Bronchial epithelial cell (primary cell): ENCODE measurements around the gene RBMS1. TPM values are rescaled to one million over a fixed set of nuclear protein-coding genes. Genes with fewer than 3 reads are reported as not detected.
"Not testable (repeated sequence)": the region's sequence is repeated elsewhere in the genome, so short reads cannot be mapped to it uniquely, and the experiment has no call there.

ENCODE experiments used
- DNase-seq: peaks from one replicate; pipeline ENCODE4 v3.0.0-alpha.2; 2010; ENCODE audit warnings: low read depth
- FAIRE-seq: peaks from 2 replicates; lab custom pipeline; 2011; peaks lifted over from hg19 to GRCh38; lab: Jason Lieb, UNC
- H3K27me3 ChIP-seq: 2 replicates; pipeline ENCODE4 v1.5.1; 2011; ENCODE audit warnings: low read length; ENCODE audit not compliant: control insufficient read depth, insufficient read depth
- H3K36me3 ChIP-seq: 2 replicates; pipeline ENCODE4 v1.5.1; 2011; ENCODE audit warnings: low read length; ENCODE audit not compliant: control insufficient read depth, insufficient read depth
- H3K4me3 ChIP-seq: 2 replicates; pipeline ENCODE4 v1.5.1; 2011; ENCODE audit warnings: mild to moderate bottlenecking, low read depth, low read length, control low read depth
- total RNA-seq: library from RNA; depleted of rRNA; stranded (reverse); fragments of >200 nt; gene quantifications from 2 replicates; pipeline ENCODE4 v1.2.1, GENCODE V29; 2014
- TF ChIP-seq, protein P1 (sequence below): IDR thresholded peaks from 2 replicates; pipeline ENCODE4 v1.5.1; 2011; ENCODE audit warnings: mild to moderate bottlenecking, moderate library complexity, low read length, control low read depth, inconsistent platforms; ENCODE audit not compliant: insufficient read depth, severe bottlenecking

The RBMS1 gene
- total RNA-seq, 1 donor from 2014 or later = 30.0 TPM

DNA sequence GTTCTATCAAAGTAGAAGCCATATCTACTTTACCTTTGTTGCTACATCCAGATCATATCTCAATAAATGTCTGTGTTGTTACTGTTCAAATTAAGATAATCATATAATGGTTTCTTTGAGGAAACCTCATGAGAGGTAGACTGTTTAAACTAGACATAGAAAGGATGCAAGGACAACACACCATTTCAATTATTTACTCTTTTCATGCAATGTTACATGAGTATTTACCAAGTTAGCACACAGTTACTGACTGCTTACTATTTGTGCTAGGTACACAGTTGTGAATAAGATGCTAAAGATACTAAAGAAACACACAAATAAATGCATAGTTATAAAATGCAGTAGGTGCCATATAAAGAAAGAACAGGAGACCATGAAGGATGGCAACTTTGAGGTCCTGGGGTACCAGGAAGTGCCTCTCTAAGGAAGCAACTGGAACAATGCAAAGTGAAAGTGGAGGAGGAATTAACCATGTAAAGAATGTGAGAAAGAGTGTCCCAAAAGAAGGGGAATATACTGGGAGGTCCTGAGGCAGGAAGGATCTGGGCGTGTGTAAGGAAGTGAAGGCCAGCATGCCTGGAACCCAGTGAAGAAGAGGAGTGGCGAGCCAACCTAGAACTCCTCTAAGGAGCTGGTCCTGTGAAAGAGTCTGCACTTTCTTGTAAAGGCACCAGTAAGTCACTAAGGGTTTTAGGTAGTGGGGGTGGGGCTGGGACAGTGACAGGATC lies 39.4 kb downstream of the RBMS1 start:
- DNase-seq (no peak), FAIRE-seq (no peak)
- TF ChIP-seq, protein P1, sequence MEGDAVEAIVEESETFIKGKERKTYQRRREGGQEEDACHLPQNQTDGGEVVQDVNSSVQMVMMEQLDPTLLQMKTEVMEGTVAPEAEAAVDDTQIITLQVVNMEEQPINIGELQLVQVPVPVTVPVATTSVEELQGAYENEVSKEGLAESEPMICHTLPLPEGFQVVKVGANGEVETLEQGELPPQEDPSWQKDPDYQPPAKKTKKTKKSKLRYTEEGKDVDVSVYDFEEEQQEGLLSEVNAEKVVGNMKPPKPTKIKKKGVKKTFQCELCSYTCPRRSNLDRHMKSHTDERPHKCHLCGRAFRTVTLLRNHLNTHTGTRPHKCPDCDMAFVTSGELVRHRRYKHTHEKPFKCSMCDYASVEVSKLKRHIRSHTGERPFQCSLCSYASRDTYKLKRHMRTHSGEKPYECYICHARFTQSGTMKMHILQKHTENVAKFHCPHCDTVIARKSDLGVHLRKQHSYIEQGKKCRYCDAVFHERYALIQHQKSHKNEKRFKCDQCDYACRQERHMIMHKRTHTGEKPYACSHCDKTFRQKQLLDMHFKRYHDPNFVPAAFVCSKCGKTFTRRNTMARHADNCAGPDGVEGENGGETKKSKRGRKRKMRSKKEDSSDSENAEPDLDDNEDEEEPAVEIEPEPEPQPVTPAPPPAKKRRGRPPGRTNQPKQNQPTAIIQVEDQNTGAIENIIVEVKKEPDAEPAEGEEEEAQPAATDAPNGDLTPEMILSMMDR = no peak
- H3K36me3 ChIP-seq = no peaks in the 10 kb centered on the region
- no peaks in the 10 kb centered on the region for H3K27me3 ChIP-seq
- H3K4me3 ChIP-seq = no peak overlapping the region

DNA sequence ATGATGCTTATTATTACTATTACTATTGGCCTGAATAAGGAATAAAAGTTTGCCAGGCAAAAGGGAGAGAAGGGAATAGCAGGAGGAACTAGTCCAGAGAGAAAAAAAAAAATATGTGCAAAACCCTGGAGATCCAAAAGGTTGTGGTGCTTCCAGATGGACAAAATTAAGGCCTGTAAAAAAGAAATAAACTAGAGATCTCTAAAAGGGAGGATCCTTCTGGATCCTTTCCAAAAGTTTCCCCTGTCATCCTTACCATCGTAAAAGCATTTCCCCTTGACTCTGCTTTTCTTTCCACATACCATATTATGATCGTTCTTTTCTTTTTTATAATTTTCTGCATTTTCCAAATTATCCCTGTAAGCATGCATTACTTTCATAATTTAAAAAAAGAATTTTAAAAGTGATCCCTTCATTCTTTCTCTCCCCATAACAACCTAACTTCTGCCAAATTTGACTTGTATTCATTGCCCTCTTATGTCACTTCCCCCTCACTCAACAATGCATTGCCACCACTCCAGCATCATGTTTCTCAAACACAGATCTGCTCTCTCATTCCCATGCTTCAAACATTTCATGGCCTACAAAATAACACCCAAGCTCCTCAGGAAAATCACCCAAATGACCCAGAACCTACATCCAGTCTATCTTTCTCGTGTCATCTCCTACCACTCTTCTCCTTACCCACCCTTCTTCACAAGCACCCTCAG lies 40.3 kb downstream of the RBMS1 start:
- Histone ChIP-seq H3K27me3 (no peaks in the 10 kb centered on the region), H3K4me3 (no peak overlapping the region), H3K36me3 (no peaks in the 10 kb centered on the region)
- TF ChIP-seq, protein P1 = no peak
- FAIRE-seq (no peak), DNase-seq (no peak)

DNA sequence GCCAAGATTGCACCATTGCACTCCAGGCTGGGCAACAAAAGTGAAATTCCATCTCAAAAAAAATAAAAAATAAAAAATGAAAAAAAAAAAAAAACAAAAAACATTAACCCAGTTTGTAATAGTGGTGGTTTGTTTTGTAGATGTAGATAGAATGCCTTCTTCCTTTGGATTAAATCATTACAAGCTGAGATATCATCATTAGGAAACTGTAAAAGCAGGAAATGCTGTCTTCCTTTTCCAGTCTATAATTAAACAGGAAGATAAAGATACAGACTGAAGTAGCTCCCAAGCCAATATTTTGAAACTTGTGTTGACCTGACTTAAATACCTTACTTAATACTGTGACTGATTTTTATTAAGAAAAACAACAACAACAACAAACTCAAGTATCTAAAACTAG lies 43.1 kb downstream of the RBMS1 start:
- no peak overlapping the region for H3K4me3 ChIP-seq
- no peaks in the 10 kb centered on the region for H3K36me3 ChIP-seq
- DNase-seq (no peak), FAIRE-seq (no peak)
- TF ChIP-seq, protein P1 = no peak
- H3K27me3 ChIP-seq = no peaks in the 10 kb centered on the region

DNA sequence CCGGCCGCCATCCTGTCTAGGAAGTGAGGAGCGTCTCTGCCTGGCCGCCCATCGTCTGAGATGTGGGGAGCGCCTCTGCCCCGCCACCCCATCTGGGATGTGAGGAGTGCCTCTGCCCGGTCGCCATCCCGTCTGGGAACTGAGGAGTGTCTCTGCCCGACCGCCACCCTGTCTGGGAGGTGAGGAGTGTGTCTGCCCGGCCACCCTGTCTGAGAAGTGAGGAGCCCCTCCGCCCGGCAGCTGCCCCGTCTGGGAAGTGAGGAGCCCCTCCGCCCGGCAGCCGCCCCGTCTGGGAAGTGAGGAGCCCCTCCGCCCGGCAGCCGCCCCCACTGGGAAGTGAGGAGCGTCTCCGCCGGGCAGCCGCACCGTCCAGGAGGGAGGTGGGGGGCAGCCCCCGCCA lies 44.8 kb downstream of the RBMS1 start:
- not testable (repeated sequence) for FAIRE-seq, H3K36me3 ChIP-seq, DNase-seq, H3K4me3 ChIP-seq, H3K27me3 ChIP-seq

DNA sequence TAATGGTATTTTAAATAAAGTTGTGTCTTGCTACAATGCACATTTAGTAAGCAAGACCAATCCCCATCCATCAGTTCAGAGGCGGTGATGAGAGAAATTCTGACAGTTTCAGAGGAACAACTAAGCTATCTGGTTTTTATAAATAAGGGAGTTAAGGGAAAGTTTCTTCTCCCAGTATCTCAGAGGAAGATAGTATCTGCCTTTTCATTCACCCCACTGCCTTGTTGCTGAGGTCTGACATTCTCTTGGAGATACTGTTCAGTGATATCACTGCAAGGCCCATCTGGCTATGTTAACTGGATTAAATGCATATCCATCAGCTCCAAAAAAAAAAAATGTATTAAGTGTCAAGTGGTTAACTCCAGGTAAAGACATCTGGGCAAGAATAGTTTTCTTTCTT lies 47.9 kb downstream of the RBMS1 start:
- Histone ChIP-seq H3K27me3 (no peaks in the 10 kb centered on the region), H3K4me3 (no peak overlapping the region), H3K36me3 (no peaks in the 10 kb centered on the region)
- DNase-seq (no peak), FAIRE-seq (no peak)
- TF ChIP-seq, protein P1 = no peak

DNA sequence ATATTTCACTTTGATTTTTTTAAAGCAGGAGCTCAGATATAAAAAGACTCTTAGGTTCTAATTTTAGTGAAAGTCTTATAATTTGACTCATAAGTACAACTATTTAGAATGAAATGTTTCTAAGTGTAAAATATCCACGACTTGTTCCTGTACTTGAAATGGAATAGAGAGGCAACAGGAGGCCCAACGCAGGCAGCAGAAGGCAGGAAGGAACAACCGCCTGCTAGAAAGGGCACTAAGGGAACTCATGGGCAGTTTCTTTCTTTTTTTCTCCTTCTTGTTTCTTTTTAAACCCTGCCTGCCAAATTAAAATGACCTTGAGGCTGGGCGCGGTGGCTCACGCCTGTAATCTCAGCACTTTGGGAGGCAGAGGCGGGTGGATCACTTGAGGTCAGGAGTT lies 51.0 kb downstream of the RBMS1 start:
- no peak for FAIRE-seq
- H3K4me3 ChIP-seq = no peak overlapping the region
- DNase-seq = no peak
- TF ChIP-seq, protein P1 = no peak
- H3K36me3 ChIP-seq = no peaks in the 10 kb centered on the region
- H3K27me3 ChIP-seq = no peaks in the 10 kb centered on the region
